HepG2 (cell line): ENCODE results near the gene KIRREL3.

Experiments
- CHD4 ChIP-seq: fragments of 200-600 bp; sonication (generic); IDR thresholded peaks from 2 replicates; pipeline ENCODE4 v1.7.0; 2017; ENCODE audit warnings: mild to moderate bottlenecking, low read length, borderline replicate concordance
- KLF11 ChIP-seq: IDR thresholded peaks from 2 replicates; pipeline ENCODE4 v1.6.1; 2016; ENCODE audit warnings: missing compliant biosample characterization
- KMT2B ChIP-seq: IDR thresholded peaks from 2 replicates; pipeline ENCODE4 v1.6.1; 2016; ENCODE audit warnings: missing genetic modification reagents, missing compliant biosample characterization
- MED8 ChIP-seq: sonication (generic); formaldehyde crosslinking; IDR thresholded peaks from 2 replicates; pipeline ENCODE4 v1.8.1; 2023; ENCODE audit warnings: mild to moderate bottlenecking, missing genetic modification reagents; ENCODE audit not compliant: insufficient replicate concordance
- MYC ChIP-seq: sonication (generic); formaldehyde crosslinking; IDR thresholded peaks from 2 replicates; pipeline ENCODE4 v1.9.0; 2021; ENCODE audit warnings: missing genetic modification reagents, borderline replicate concordance
- NCOA2 ChIP-seq: sonication (generic); formaldehyde crosslinking; IDR thresholded peaks from 2 replicates; pipeline ENCODE4 v1.8.0; 2022; ENCODE audit warnings: inconsistent platforms
- POLR2A ChIP-seq, 2 experiments: IDR thresholded peaks; 2 replicates each; pipeline ENCODE4 v1.6.1; 2011; ENCODE audit warnings: low read depth in 2 of 2, low read length in 2 of 2, mild to moderate bottlenecking in 1 of 2, moderate library complexity in 1 of 2; ENCODE audit not compliant: insufficient read depth in 1 of 2
- ZNF3 ChIP-seq: IDR thresholded peaks from 2 replicates; pipeline ENCODE4 v1.7.0; 2017; ENCODE audit warnings: inconsistent platforms
- TF ChIP-seq, protein P1 (sequence below): sonication (generic); formaldehyde crosslinking; IDR thresholded peaks from 2 replicates; pipeline ENCODE4 v1.5.0; 2020; ENCODE audit warnings: mild to moderate bottlenecking, missing genetic modification reagents, moderate library complexity
- TF ChIP-seq, protein P2 (sequence below): sonication (generic); formaldehyde crosslinking; IDR thresholded peaks from 2 replicates; pipeline ENCODE4 v1.8.1; 2023; ENCODE audit warnings: mild to moderate bottlenecking, inconsistent platforms, moderate library complexity, missing genetic modification reagents, borderline replicate concordance
- TF ChIP-seq, protein P3 (sequence below): sonication (generic); formaldehyde crosslinking; IDR thresholded peaks from 2 replicates; pipeline ENCODE4 v1.4.0; 2020; ENCODE audit warnings: missing genetic modification reagents

DNA sequence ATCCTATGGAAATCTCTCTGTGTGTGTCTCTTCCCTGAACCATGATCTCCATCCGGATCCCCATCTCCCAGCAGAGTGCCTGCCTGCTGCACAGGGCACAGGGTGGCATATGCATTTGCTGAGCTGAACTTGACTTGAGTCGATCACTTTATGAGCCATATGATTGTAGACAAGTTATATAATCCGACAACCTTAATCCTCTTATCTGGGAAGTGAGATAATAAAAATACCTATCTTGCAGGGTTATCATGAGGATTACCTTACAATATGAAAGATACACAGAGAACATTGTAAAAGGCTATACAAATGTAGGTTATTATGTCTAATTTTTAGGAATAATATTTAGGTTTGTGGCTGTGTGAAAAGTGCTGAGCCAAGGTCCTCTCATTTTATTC is 520.6 kb downstream of the KIRREL3 start:
- TF ChIP-seq MED8: no peak
- TF ChIP-seq KMT2B (CRISPR knock-in tag): no peak
- TF ChIP-seq POLR2A (IDR thresholded peaks at IDR 0.05; ENCODE audit: insufficient read depth in 1 of 2, low read depth in 2 of 2, low read length in 2 of 2): no peak
- TF ChIP-seq NCOA2 (CRISPR knock-in tag): no peak
- TF ChIP-seq, protein P1, sequence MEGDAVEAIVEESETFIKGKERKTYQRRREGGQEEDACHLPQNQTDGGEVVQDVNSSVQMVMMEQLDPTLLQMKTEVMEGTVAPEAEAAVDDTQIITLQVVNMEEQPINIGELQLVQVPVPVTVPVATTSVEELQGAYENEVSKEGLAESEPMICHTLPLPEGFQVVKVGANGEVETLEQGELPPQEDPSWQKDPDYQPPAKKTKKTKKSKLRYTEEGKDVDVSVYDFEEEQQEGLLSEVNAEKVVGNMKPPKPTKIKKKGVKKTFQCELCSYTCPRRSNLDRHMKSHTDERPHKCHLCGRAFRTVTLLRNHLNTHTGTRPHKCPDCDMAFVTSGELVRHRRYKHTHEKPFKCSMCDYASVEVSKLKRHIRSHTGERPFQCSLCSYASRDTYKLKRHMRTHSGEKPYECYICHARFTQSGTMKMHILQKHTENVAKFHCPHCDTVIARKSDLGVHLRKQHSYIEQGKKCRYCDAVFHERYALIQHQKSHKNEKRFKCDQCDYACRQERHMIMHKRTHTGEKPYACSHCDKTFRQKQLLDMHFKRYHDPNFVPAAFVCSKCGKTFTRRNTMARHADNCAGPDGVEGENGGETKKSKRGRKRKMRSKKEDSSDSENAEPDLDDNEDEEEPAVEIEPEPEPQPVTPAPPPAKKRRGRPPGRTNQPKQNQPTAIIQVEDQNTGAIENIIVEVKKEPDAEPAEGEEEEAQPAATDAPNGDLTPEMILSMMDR (CRISPR knock-in tag): no peak
- TF ChIP-seq, protein P2, sequence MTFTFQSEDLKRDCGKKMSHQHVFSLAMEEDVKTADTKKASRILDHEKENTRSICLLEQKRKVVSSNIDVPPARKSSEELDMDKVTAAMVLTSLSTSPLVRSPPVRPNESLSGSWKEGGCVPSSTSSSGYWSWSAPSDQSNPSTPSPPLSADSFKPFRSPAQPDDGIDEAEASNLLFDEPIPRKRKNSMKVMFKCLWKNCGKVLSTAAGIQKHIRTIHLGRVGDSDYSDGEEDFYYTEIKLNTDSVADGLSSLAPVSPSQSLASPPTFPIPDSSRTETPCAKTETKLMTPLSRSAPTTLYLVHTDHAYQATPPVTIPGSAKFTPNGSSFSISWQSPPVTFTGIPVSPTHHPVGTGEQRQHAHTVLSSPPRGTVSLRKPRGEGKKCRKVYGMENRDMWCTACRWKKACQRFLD (CRISPR knock-in tag): no peak
- no peak for TF ChIP-seq ZNF3
- no peak for TF ChIP-seq MYC (CRISPR knock-in tag)
- TF ChIP-seq, protein P3, sequence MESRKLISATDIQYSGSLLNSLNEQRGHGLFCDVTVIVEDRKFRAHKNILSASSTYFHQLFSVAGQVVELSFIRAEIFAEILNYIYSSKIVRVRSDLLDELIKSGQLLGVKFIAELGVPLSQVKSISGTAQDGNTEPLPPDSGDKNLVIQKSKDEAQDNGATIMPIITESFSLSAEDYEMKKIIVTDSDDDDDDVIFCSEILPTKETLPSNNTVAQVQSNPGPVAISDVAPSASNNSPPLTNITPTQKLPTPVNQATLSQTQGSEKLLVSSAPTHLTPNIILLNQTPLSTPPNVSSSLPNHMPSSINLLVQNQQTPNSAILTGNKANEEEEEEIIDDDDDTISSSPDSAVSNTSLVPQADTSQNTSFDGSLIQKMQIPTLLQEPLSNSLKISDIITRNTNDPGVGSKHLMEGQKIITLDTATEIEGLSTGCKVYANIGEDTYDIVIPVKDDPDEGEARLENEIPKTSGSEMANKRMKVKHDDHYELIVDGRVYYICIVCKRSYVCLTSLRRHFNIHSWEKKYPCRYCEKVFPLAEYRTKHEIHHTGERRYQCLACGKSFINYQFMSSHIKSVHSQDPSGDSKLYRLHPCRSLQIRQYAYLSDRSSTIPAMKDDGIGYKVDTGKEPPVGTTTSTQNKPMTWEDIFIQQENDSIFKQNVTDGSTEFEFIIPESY (CRISPR knock-in tag): no peak
- no peak for TF ChIP-seq CHD4
- no peak for TF ChIP-seq KLF11 (CRISPR knock-in tag)
